GM12892 (cell line): ENCODE data around the gene FAM13A.

ENCODE experiments used
- POLR2A ChIP-seq: IDR thresholded peaks from 2 replicates; pipeline ENCODE4 v1.6.1; 2011; ENCODE audit warnings: low read depth, low read length, control low read depth
- POLR2AphosphoS5 ChIP-seq: IDR thresholded peaks from 2 replicates; pipeline ENCODE4 v1.6.1; 2011; ENCODE audit warnings: low read depth, low read length, control low read depth
- TAF1 ChIP-seq: IDR thresholded peaks from 2 replicates; pipeline ENCODE4 v1.6.1; 2011; ENCODE audit warnings: low read depth, mild to moderate bottlenecking, control low read depth, low read length, borderline replicate concordance

DNA sequence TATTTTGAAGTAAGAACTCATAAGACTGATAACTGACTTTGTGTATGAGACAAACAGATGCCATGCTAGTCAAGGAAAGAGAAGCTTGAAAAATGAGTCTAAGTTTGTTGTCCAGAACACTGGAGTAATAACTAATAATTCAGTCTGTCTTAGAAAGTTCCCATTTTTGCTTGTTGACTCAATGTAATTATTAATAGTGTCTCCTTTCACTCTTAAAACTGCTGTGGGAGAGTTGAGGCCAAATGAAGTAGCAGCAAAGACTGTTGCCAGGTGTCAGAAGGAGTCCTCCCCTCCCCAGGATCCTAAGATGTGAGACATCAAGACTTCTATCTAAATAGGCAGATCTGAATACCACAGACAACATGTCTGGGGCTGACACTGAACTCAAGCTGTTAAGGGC is 20.8 kb upstream of the FAM13A start:
- TF ChIP-seq POLR2AphosphoS5: no peak
- TF ChIP-seq POLR2A: no peak
- no peak for TF ChIP-seq TAF1
